ENCODE data around the gene ABCA7.

Gene ABCA7

GRCh38 chr19:1068009-1069001, 28.4 kb downstream of the ABCA7 start:
- no peak overlapping the region for H2AFZ ChIP-seq (ENCODE audit: low read depth)
- no peaks in the 10 kb centered on the region for H3K27me3 ChIP-seq (ENCODE audit: insufficient read depth, low read depth)
- peak overlapping the region; percentile 64 for H3K4me2 ChIP-seq
- H3K36me3 ChIP-seq (ENCODE audit: insufficient read depth): no peaks in the 10 kb centered on the region
- H3K27ac ChIP-seq: no peak overlapping the region; the same call in 1 of the 2 replicates
- peaks cover 13% of the 10 kb centered on the region for H3K4me1 ChIP-seq (ENCODE audit: low read depth, poor library complexity, severe bottlenecking)
- no peaks in the 10 kb centered on the region for H4K20me1 ChIP-seq (ENCODE audit: insufficient read depth)
- H3K4me3 ChIP-seq (IDR thresholded peaks at IDR 0.05; ENCODE audit: insufficient read depth, low read depth, low read length): no peak overlapping the region
- H3K9ac ChIP-seq: peak overlapping the region; percentile 57; the same call in 1 of the 2 replicates
- H3K79me2 ChIP-seq (ENCODE audit: insufficient read depth, low read depth): peaks cover 20% of the 10 kb centered on the region
- no peak for TF ChIP-seq CTCF (conservative IDR thresholded peaks at IDR 0.05; ENCODE audit: low read depth, low read length)

- no peaks in the 10 kb centered on the region for H3K27me3 ChIP-seq (ENCODE audit: insufficient read depth, low read depth)
- TF ChIP-seq CTCF (conservative IDR thresholded peaks at IDR 0.05; ENCODE audit: low read depth, low read length): no peak
- peaks cover 20% of the 10 kb centered on the region for H3K79me2 ChIP-seq (ENCODE audit: insufficient read depth, low read depth)
- H3K4me3 ChIP-seq (IDR thresholded peaks at IDR 0.05; ENCODE audit: insufficient read depth, low read depth, low read length): no peak overlapping the region
- no peak overlapping the region for H3K9ac ChIP-seq
- no peaks in the 10 kb centered on the region for H4K20me1 ChIP-seq (ENCODE audit: insufficient read depth)
- H3K27ac ChIP-seq: no peak overlapping the region
- no peak overlapping the region for H2AFZ ChIP-seq (ENCODE audit: low read depth)
- H3K4me1 ChIP-seq (ENCODE audit: low read depth, poor library complexity, severe bottlenecking): peaks cover 13% of the 10 kb centered on the region
- H3K36me3 ChIP-seq (ENCODE audit: insufficient read depth): no peaks in the 10 kb centered on the region
- H3K4me2 ChIP-seq: peak overlapping the region; percentile 64
These were observed 29.3 kb downstream of the ABCA7 start for GRCh38 chr19:1069009-1069779.

GRCh38 chr19:1070576-1070930, 30.6 kb downstream of the ABCA7 start:
- peaks cover 20% of the 10 kb centered on the region for H3K79me2 ChIP-seq (ENCODE audit: insufficient read depth, low read depth)
- H3K27ac ChIP-seq: no peak overlapping the region
- TF ChIP-seq CTCF (conservative IDR thresholded peaks at IDR 0.05; ENCODE audit: low read depth, low read length): no peak
- no peaks in the 10 kb centered on the region for H4K20me1 ChIP-seq (ENCODE audit: insufficient read depth)
- H3K9ac ChIP-seq: no peak overlapping the region
- H3K4me2 ChIP-seq: no peak overlapping the region
- no peak overlapping the region for H2AFZ ChIP-seq (ENCODE audit: low read depth)
- peaks cover 20% of the 10 kb centered on the region for H3K4me1 ChIP-seq (ENCODE audit: low read depth, poor library complexity, severe bottlenecking)
- no peaks in the 10 kb centered on the region for H3K27me3 ChIP-seq (ENCODE audit: insufficient read depth, low read depth)
- no peaks in the 10 kb centered on the region for H3K36me3 ChIP-seq (ENCODE audit: insufficient read depth)
- H3K4me3 ChIP-seq (IDR thresholded peaks at IDR 0.05; ENCODE audit: insufficient read depth, low read depth, low read length): no peak overlapping the region

GRCh38 chr19:1070931-1071791, 31.3 kb downstream of the ABCA7 start:
- Histone ChIP-seq H3K9ac (no peak overlapping the region), H3K4me1 (ENCODE audit: low read depth, poor library complexity, severe bottlenecking) (peaks cover 24% of the 10 kb centered on the region), H2AFZ (ENCODE audit: low read depth) (no peak overlapping the region), H3K4me2 (no peak overlapping the region), H4K20me1 (ENCODE audit: insufficient read depth) (no peaks in the 10 kb centered on the region), H3K27me3 (ENCODE audit: insufficient read depth, low read depth) (no peaks in the 10 kb centered on the region), H3K79me2 (ENCODE audit: insufficient read depth, low read depth) (peaks cover 20% of the 10 kb centered on the region), H3K36me3 (ENCODE audit: insufficient read depth) (no peaks in the 10 kb centered on the region), H3K4me3 (IDR thresholded peaks at IDR 0.05; ENCODE audit: insufficient read depth, low read depth, low read length) (no peak overlapping the region), H3K27ac (no peak overlapping the region)
- TF ChIP-seq CTCF (conservative IDR thresholded peaks at IDR 0.05; ENCODE audit: low read depth, low read length): no peak

Measured in KMS-11 (cell line).